Measurements from ENCODE around the gene ZMIZ1.
A peak's percentile ranks its signal among the peaks of the same experiment; 100 is the strongest.

Gene ZMIZ1

DNA sequence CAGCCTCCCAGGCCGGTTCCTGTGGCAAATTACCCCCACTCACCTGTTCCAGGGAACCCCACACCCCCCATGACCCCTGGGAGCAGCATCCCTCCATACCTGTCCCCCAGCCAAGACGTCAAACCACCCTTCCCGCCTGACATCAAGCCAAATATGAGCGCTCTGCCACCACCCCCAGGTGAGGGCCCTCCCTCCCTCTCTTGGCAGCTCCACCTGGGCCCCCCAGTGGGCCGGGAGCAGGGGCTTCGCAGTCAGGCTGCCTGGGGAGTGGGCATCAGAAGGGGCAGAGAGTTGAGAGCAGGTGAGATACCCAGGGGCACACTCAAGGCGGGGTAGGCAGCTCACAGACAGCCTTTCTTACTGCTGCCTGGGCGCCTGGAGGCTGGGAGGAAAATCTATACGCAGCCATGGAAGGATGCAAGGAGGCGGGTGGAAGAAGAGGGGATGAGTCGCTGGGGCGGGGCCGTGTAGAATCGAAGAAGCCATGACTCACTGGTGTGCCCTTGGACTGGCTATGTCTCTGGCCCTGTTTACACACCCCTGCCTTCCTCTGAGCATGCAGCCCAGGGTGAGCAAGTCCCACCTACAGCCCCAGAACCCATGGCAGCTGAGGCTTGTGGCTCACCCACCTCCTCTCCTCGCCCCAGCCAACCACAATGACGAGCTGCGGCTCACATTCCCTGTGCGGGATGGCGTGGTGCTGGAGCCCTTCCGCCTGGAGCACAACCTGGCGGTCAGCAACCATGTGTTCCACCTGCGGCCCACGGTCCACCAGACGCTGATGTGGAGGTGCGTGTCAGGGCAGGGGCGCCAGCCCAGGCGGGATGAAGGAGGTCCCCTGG, 229.9 kb downstream of the ZMIZ1 start:
- peak; percentile 81 for DNase-seq

DNA sequence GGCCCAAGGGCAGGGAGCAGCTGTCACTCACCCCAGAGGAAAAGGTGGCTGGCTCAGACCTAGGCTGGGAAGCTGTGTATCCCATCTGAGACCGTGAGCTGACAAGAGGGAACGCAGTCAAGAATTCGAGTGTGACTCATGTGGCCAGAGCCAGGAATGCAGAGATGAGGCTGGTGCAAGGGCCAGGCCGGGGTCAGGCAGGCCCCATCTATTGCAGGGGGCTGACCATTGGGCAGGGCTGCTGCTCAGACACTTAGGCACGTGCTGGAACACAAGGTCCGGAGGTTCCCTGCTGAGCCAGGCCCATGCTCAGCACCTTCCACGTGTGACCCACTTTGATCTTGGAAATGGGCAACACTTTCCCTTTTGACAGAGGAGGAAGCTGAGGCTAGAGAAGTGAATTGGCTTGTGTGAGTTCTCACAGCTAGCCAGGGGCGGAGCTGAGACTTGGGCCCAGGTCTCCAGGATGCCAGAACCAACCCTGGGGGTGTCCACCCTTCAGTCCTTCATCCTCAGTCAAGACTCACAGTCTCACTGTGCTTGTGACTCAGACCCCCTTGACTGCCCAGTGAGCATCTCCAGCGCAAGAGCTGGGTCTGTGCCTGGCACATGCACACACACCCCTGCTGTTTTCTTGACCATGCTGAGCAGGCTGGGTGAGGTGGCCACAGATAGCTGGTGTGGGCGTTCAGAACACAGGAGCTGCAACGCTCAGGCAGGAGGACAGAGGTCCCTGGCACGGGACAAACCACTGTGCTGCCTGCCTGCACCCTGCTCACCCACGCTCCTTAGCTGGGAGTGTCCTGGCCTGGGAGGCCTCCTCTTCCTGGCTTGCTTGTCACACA, 230.9 kb downstream of the ZMIZ1 start:
- DNase-seq: no peak

DNA sequence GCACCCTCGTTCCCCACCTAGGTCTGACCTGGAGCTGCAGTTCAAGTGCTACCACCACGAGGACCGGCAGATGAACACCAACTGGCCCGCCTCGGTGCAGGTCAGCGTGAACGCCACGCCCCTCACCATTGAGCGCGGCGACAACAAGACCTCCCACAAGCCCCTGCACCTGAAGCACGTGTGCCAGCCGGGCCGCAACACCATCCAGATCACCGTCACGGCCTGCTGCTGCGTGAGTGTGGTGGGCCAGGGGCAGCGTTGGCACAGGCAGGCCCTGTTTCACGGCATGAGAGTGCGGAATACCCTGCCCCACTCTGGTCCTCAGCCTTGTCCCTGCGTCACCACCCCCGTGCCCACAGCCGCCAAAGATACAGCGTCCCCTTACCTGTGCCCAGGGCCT, 231.9 kb downstream of the ZMIZ1 start:
- DNase-seq: no peak

DNA sequence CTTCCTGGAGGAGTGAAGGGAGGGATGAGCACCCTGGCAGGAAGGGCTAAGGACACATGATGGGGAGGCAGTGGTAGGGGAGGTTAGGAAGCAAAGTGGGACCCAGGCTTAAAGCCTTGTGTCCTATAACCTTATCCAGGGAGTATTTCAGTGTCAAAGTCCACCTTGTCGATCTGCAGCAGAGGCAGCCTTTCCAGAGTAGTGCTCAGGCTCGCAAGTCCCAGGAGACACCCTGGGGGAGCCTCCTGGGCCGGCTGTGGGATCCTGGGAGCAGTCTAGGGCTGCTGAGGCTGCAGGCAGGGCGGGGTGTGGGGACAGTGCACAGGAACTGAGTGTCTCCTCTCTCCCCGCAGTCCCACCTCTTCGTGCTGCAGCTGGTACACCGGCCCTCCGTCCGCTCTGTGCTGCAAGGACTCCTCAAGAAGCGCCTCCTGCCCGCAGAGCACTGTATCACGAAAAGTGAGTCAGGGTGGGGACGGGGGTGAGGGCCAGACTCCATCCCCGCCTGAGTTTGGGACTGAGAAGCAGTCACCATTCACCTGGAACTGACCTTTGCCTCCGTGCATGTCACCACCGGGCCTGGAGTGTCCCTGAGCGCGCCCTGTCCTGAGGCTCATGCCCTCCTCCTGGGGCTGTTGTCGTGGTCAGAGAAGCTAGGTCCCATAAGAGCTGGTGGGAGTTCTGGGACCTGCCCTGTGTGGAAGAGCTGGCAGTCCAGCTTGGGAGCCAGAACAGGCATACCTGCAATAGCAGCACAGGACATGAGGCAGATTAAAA, 233.2 kb downstream of the ZMIZ1 start:
- no peak for DNase-seq

DNA sequence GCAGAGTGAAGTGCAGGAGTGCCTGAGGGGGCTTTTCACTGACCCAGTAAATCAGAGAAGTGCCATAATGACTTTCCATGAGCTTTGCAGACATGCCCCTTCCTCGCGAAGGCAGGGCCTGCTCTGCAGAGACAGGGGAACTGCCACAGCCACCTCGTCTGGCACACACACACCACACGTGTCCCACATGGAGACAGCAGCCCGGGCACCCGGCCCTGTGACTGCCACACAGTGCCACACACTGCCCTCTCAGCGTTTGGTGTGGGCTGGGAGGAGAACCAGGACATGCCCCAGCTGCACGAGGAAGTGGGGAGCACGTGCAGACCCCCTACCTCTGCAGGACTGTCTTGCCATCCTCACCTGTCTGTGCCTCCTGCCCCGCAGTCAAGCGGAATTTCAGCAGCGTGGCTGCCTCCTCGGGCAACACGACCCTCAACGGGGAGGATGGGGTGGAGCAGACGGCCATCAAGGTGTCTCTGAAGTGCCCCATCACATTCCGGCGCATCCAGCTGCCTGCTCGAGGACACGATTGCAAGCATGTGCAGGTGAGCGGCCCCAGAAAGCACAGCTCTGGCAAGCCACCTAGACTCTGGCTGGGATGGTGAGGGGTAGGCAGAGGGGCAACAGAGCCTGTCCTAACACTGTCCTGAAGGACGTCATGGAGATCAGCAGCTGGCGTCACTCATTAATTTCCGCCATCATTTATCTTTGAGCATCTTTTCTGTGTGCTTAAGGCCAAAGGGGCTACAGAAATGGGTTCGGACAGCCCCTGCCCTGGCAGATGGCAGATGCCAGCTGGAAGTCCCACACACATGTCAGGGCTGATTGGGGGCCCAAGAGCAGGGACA, 235.1 kb downstream of the ZMIZ1 start:
- no peak for DNase-seq

DNA sequence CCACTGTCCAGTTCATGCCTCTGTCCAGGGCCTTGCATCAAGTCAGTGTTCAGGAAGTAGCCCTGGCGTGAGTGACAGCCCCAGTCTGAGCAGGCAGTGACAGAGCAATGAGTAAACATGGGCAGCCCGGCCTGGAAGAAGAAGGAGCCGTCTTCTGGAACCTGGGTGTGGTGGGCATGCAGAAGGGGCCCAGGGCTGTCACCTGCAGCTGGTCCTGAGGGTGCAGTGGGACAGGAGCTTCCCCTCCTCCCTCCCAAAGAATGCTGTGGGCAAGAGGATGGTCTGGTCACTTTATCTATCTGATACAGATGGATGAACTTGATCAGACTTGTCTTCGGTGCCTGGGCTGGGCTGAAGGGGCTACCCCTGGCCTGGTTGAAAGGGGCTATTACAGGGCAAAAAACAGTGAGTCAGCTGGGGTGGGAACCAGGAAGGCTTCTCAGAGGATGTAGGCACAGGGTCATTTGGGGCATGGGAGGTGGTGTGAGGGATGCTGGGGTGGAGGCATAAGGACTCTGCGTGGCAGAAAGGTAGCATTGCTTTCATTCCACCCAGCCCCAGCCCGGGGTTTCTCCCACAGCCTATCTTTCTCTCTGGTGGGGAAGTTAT, 235.8 kb downstream of the ZMIZ1 start:
- DNase-seq: no peak

DNA sequence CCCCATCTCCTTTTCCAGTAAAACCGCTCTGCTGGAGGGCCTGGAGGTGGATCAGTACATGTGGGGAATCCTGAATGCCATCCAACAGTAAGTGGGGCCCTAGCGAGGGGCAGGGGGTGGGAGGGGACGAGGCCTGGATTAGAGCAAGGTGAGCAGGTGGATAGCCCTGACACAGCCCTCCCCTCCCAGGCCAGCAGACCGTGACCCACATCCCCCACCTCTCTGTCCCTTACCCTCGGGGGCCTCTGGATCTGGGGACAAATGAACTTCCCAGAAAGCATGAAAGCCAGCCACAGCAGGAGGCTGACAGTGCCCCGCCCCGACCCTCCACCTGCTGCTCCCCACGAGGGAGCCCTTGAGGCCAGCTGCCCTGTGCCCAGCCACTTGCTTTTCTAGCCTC, 236.7 kb downstream of the ZMIZ1 start:
- DNase-seq: no peak

DNA sequence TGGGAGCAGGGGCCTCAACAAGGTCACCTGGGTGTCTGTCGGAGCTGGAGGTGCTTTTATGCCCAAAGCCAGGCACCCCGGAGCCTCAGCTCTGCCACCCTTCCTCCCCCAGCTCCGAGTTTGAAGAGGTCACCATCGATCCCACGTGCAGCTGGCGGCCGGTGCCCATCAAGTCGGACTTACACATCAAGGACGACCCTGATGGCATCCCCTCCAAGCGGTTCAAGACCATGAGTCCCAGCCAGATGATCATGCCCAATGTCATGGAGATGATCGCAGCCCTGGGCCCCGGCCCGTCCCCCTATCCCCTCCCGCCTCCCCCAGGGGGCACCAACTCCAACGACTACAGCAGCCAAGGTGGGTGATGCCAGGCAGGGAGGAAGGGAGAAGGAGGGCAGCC, 237.2 kb downstream of the ZMIZ1 start:
- no peak for DNase-seq

DNA sequence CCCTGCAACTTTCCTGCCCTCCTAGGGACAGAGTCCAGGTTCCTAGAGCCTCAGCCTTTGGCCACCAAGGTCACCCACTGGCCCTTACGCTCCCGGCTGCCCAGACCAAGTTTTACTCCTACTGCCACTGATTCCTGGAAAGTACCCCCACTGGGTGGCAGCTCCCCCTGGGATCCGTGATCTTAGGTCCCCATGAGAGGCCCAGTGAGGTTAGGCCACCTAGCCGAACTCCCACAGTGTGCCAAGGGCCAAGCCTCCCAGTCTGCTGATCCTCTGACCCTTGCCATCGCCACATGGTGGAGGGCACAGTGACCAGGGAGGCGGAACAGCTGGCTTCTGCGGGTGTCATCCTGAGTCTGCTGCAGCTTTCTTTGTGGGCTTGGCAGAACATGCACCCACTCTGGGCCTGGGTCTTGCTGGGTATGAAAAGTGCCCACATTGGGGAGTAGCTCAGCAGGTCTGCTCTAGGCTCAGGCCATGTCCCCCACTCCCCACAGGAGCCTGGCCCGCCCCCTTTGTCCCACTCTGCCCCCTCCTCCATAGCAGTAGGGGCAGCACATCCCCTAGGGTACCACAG, 238.0 kb downstream of the ZMIZ1 start:
- no peak for DNase-seq

DNA sequence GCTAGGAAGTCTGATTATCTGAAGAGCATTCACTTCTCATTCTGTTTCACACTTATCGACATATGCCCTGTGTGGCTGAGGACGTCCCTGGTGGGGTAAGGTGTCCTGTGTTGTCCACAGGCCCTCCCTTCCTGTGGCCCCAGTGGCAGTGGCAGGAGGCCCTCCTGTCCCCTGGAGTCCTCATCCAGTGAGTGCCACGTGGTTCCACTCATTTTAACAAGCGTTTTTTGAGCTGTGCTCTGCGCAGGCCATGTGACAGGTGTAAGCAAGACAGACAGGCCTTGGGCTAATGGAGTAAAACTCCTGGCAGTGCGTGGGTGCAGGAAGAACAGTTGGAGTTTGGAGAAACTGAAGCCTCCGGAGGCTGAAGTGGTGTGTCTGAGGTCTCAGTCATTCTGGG, 239.2 kb downstream of the ZMIZ1 start:
- no peak for DNase-seq

DNA sequence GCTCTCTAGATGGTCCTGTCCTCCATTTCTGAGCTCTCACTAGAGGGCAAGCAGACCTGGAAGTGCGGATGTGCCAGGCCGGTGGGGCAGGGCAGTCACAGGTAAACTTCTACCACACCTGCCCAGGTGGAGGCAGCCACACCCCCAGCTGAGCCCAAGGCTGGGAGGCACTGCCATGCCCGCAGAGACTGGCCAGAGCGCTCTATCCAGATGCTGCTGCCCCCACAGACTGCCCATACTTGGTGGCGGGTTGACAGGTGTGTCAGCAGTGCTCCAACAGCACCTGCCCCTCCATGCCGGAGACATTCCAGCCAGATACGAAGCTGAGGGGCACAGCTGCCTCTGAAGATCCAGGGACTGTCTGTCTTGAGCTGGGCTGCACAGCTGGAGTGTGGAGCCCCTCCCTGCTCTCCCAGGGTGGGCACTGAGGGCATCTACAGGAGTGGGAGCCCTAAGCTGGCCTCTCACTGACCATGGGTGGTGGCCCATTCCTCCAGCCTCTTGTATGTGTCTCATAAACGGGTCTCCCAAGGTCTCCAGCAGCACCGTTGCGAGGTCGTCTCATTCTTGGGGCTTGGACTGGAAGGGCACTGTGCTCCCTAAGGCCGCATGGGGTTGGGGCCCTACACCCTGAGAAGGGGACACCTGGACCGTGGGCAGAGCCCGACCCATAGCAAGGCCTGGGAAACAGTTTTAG, 240.4 kb downstream of the ZMIZ1 start:
- DNase-seq: no peak

DNA sequence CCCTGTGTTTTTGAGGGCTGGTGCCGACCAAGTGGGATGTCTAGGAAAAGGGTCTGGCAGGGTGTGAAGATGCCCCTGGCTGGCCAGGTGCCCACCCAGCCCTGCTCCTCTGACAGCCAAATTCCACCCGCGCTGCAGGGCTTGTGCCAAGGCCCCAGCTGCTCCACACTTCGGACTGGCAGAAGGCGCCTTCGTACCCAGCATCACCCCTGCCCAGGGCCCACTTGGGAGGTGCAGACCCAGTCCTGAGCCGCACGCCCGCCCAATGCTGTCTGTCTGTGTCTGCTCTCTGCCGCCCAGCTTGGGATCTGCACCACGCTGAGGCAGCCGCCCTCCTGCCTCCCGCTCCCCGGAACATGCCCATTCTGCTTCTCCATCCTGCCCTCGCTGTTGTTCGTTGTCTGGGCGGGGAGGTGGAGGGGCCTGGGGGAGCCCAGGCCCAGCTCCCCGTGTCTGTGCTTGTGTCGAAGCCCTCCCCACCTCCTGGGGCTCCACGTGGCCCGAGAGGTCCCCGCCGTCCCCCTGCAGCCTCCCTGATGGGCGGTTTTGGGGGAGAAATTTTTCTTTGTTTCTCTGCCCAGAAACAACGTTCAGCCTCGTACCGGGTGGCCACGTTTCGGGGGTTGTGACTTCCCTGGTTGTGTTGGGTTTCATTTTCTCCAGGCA, 241.6 kb downstream of the ZMIZ1 start:
- no peak for DNase-seq

DNA sequence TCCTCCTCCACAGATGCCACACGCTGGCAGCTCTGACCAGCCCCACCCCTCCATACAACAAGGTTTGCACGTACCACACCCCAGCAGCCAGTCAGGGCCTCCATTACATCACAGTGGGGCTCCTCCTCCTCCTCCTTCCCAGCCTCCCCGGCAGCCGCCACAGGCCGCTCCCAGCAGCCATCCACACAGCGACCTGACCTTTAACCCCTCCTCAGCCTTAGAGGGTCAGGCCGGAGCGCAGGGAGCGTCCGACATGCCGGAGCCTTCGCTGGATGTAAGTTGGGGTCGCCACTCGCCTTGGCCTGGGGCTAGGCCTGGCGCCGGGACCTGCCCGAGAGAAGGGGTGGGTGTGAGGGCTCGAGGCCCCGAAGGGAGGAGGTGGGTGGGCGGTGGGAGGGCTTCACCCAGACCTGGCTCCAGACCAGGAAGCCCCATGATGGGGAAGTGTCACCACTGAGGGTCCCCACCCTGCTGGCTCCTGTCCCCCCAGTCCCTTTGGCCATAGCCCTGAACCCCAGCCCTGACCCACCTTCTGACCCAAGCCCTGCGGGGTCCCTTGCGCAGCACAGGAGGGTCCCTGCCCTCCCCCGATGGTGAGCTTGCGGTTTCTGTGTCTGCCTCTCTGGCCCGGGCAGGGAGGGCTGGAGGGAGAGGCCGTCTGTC, 242.3 kb downstream of the ZMIZ1 start:
- no peak for DNase-seq

DNA sequence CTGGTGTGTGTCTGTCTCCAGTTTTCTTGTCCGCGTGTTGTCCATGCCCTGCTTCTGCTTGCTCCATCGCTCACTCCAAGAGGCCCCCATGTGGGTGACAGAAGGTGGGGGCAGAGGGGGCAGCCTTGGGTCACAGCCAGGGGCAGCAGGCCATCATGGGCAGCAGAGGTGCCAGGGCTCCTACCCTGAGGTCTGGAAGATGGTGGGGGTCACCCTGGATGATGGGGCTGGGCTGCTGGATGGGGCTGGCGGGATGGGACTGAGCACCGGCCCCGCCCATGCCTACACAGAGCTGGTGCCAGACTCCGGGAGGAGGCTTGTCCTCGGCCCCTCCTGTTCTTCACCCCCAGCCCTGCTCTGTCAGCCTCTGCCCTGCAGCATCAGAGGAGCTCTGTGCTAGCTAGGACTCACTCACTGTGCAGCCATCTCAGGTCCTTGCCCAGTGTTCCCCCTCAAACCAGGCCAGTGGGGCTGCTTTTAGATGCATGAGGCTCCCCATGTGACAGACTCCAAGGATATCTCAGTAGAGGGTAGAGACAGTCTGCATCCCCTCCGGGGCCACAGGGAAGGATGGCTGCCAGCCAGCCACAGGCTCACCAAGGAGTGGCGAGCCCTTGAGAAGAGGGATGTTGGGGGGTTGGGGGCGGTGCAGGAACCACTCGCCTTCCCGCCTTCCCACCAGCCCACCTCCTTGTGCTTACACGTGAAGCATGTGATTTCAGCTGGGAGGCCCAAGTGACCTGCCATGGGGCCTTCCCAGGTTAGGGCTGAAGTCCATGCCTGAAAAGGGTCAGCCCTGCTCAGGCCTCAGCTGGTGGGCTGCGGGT, 243.0 kb downstream of the ZMIZ1 start:
- DNase-seq: no peak

DNA sequence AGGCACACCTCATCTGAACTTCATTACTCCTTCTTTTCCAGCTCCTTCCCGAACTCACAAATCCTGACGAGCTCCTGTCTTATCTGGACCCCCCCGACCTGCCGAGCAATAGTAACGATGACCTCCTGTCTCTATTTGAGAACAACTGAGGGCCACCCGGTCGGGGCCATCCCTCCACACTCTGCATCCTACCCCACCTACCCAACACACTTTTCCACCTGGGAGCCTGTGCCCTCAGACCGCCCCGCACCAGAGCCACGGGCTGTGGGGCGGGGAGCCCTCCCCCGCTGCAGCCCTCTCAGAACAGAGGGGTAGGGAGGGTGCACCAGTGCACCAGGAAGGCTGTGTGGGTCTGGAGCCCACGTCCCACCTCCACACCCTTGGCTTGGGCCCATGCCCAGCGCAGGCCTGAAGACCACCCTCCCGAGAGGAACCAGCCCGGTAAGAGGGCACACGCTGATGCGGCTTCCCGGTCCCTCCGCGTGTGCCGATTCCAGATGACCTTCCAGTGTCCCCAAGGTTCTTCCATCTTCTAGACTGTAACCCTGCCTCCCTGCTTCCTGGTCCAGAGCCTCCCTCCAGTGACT, 243.9 kb downstream of the ZMIZ1 start:
- no peak for DNase-seq

DNA sequence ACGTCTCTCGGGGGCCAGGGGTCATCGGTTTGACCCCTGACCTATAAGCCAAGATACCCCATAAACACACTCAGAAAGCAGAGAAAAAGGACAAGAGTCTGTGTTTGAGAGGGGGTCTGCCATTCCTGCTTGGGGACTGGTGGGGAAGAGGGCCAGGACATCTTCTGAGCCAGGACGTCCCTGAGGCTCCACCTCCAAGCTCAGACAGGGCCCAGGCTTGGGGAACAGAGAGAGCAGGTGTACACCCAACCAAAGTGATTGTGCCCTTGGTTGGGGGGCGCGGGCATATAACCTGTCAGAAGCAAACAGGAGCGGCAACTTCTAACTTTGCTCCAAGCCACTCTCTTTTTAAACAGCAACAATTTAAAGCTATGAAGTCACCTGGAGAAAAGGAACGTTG, 244.6 kb downstream of the ZMIZ1 start:
- DNase-seq: no peak

DNA sequence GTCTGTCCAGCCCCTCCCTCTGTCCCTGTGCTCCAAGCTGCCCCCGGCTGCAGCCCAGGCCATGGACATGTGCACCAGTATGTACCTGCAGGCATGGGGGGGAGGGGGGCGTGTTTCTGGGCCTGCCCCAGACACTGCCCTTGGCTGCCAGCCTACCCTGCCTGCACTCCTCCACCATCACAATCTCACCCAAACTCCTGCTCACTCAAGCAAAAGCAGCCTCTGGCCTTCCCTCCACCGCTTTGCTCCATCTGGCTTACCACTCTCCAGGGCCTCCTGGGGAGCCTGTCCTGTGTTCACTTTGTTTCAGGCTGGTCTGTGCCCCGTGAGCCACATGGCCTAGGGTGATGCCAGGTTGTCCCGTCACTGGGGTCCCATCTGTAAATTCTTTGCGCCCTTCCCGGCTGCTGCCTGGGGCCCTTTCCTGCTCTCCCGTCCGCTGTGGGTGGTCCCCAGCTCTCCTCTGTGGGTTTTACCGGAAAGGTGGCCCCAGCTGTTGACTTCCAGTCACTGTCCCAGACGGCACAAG, 245.2 kb downstream of the ZMIZ1 start:
- DNase-seq: no peak

Data from hematopoietic multipotent progenitor cell treated with erythropoietin and hydrocortisone succinate and interleukin-3 and kit ligand, for 4 days (in vitro differentiated cells).